MM.1S (cell line): ENCODE results near the gene PHKA2.

Source experiments
- DNase-seq: peaks from one replicate; pipeline ENCODE4 v3.0.0-alpha.2; 2015
- H2AFZ ChIP-seq: fragments of 300-600 bp; sonication (generic); 2 replicates; pipeline ENCODE4 v1.6.0; 2016; ENCODE audit warnings: antibody characterized with exemption, low read length
- H3F3A ChIP-seq: fragments of 300-600 bp; sonication (generic); 2 replicates; pipeline ENCODE4 v1.6.1; 2016; ENCODE audit warnings: mild to moderate bottlenecking, antibody characterized with exemption, low read length, moderate library complexity, mixed read lengths; ENCODE audit not compliant: insufficient read depth
- H3K27ac ChIP-seq: fragments of 300-600 bp; sonication (generic); 2 replicates; pipeline ENCODE4 v1.5.1; 2016; ENCODE audit warnings: mild to moderate bottlenecking, low read length
- H3K27me3 ChIP-seq: fragments of 300-600 bp; sonication (generic); replicated peaks from 2 replicates; pipeline ENCODE4 v1.6.0; 2016; ENCODE audit warnings: low read length; ENCODE audit not compliant: insufficient read depth
- H3K36me3 ChIP-seq: fragments of 300-600 bp; sonication (generic); replicated peaks from 2 replicates; pipeline ENCODE4 v1.6.1; 2016; ENCODE audit warnings: mild to moderate bottlenecking, low read length, mixed read lengths; ENCODE audit not compliant: insufficient read depth
- H3K4me1 ChIP-seq: fragments of 300-600 bp; sonication (generic); 2 replicates; pipeline ENCODE4 v1.6.1; 2016; ENCODE audit warnings: low read length, mixed read lengths
- H3K4me2 ChIP-seq: fragments of 300-600 bp; sonication (generic); 2 replicates; pipeline ENCODE4 v1.6.0; 2016; ENCODE audit warnings: low read depth, low read length
- H3K4me3 ChIP-seq: fragments of 300-600 bp; sonication (generic); 2 replicates; pipeline ENCODE4 v1.5.1; 2016; ENCODE audit warnings: low read length, mixed read lengths
- H3K79me2 ChIP-seq: fragments of 300-600 bp; sonication (generic); 2 replicates; pipeline ENCODE4 v1.6.1; 2016; ENCODE audit warnings: mixed run types, low read length, mixed read lengths
- H3K9ac ChIP-seq: fragments of 300-600 bp; sonication (generic); 2 replicates; pipeline ENCODE4 v1.6.1; 2016; ENCODE audit warnings: low read length, mixed read lengths
- H3K9me2 ChIP-seq: fragments of 300-600 bp; sonication (generic); replicated peaks from 2 replicates; pipeline ENCODE4 v1.6.1; 2016; ENCODE audit warnings: mild to moderate bottlenecking, low read length, mixed read lengths; ENCODE audit not compliant: insufficient read depth
- H3K9me3 ChIP-seq: fragments of 300-600 bp; sonication (generic); replicated peaks from 2 replicates; pipeline ENCODE4 v1.6.1; 2016; ENCODE audit warnings: mild to moderate bottlenecking, low read length, mixed read lengths; ENCODE audit not compliant: insufficient read depth
- H4K20me1 ChIP-seq: fragments of 300-600 bp; sonication (generic); 2 replicates; pipeline ENCODE4 v1.6.1; 2016; ENCODE audit warnings: mild to moderate bottlenecking, low read length, moderate library complexity, mixed read lengths; ENCODE audit not compliant: insufficient read depth
- EZH2 ChIP-seq: fragments of 300-600 bp; sonication (generic); optimal IDR thresholded peaks from 2 replicates; pipeline ENCODE3; 2017; ENCODE audit warnings: low read depth, mild to moderate bottlenecking, antibody characterized with exemption, low read length, mixed read lengths
- EZH2phosphoT487 ChIP-seq: fragments of 300-600 bp; sonication (generic); IDR thresholded peaks from 2 replicates; pipeline ENCODE4 v1.6.1; 2018; ENCODE audit warnings: antibody characterized with exemption, low read length
- TF ChIP-seq, protein P1 (sequence below): fragments of 300-600 bp; sonication (generic); IDR thresholded peaks from 2 replicates; pipeline ENCODE4 v1.5.1; 2016; ENCODE audit warnings: antibody characterized with exemption, low read length, mixed read lengths

The PHKA2 gene

DNA sequence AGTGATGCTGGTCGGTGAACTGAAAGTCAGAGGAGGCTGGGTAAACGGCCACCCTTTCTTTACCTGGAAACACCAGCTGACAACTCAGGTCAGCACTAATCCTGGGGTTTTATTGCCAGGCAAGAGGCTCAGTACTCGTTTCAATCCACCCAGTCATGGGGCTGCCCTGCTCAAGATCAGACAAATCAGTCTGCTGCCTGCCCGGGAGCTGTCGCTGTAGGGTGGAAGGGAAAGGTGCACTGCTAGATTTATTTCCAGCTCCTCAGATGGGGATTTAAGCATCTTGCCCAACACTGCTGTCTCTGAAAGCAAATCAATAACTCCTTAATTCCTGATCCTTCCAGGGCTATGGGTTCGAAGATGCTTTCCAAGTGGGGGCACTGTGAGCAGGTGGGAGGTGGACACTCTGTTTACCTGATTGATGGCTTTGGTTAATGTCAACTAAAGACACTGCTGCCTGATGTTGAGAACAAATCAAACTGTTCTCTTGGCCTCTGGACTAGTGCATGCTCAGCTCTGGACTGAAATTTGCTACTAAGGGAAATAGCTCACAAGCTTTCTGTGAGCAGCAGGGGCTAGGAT is 59.3 kb downstream of the PHKA2 start:
- Histone ChIP-seq H3K36me3 (no peaks in the 10 kb centered on the region), H3F3A (no peaks in the 10 kb centered on the region), H3K4me3 (no peak overlapping the region), H3K27me3 (no peaks in the 10 kb centered on the region), H2AFZ (no peak overlapping the region), H4K20me1 (no peaks in the 10 kb centered on the region), H3K9me3 (no peaks in the 10 kb centered on the region), H3K9me2 (no peaks in the 10 kb centered on the region), H3K79me2 (no peaks in the 10 kb centered on the region), H3K27ac (no peak overlapping the region), H3K9ac (no peak overlapping the region), H3K4me2 (no peak overlapping the region), H3K4me1 (no peaks in the 10 kb centered on the region)
- TF ChIP-seq EZH2 (no peak), EZH2phosphoT487 (no peak)
- TF ChIP-seq, protein P1, sequence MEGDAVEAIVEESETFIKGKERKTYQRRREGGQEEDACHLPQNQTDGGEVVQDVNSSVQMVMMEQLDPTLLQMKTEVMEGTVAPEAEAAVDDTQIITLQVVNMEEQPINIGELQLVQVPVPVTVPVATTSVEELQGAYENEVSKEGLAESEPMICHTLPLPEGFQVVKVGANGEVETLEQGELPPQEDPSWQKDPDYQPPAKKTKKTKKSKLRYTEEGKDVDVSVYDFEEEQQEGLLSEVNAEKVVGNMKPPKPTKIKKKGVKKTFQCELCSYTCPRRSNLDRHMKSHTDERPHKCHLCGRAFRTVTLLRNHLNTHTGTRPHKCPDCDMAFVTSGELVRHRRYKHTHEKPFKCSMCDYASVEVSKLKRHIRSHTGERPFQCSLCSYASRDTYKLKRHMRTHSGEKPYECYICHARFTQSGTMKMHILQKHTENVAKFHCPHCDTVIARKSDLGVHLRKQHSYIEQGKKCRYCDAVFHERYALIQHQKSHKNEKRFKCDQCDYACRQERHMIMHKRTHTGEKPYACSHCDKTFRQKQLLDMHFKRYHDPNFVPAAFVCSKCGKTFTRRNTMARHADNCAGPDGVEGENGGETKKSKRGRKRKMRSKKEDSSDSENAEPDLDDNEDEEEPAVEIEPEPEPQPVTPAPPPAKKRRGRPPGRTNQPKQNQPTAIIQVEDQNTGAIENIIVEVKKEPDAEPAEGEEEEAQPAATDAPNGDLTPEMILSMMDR: no peak
- no peak for DNase-seq

GRCh38 chrX:18920566-18920965 is 63.3 kb downstream of the PHKA2 start:
- H3F3A ChIP-seq: no peaks in the 10 kb centered on the region
- H3K27ac ChIP-seq: no peak overlapping the region
- no peaks in the 10 kb centered on the region for H3K9me2 ChIP-seq
- no peak overlapping the region for H2AFZ ChIP-seq
- no peak overlapping the region for H3K4me3 ChIP-seq
- DNase-seq: no peak
- no peaks in the 10 kb centered on the region for H3K9me3 ChIP-seq
- H3K27me3 ChIP-seq: no peaks in the 10 kb centered on the region
- no peaks in the 10 kb centered on the region for H3K36me3 ChIP-seq
- H3K4me2 ChIP-seq: no peak overlapping the region
- H4K20me1 ChIP-seq: no peaks in the 10 kb centered on the region
- H3K79me2 ChIP-seq: no peaks in the 10 kb centered on the region
- TF ChIP-seq, protein P1: no peak
- TF ChIP-seq EZH2 (no peak), EZH2phosphoT487 (no peak)
- no peak overlapping the region for H3K9ac ChIP-seq
- no peaks in the 10 kb centered on the region for H3K4me1 ChIP-seq

DNA sequence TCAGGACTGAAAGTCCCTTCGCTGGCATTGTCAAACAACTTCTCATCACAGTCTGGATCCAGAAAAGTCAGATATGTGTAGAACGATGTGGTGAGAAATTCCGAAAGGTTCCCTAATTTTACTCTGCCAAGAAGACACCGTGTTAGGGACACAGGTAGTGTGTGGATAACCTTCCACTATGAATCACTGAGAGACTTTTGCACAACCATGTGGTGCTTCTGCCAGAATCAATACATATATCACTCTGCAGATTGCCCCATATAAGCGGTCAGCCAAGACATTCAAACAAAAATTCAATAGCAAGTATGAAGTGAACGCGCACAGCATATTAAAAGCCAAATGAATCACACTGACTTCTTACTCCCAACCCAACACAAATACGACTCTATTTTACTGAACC is 63.8 kb downstream of the PHKA2 start:
- H3K4me1 ChIP-seq: no peaks in the 10 kb centered on the region
- H3F3A ChIP-seq: no peaks in the 10 kb centered on the region
- no peak overlapping the region for H3K4me3 ChIP-seq
- no peaks in the 10 kb centered on the region for H3K79me2 ChIP-seq
- TF ChIP-seq EZH2phosphoT487 (no peak), EZH2 (no peak)
- TF ChIP-seq, protein P1: no peak
- H3K9me3 ChIP-seq: no peaks in the 10 kb centered on the region
- no peaks in the 10 kb centered on the region for H4K20me1 ChIP-seq
- H3K9me2 ChIP-seq: no peaks in the 10 kb centered on the region
- H2AFZ ChIP-seq: no peak overlapping the region
- H3K27ac ChIP-seq: no peak overlapping the region
- H3K27me3 ChIP-seq: no peaks in the 10 kb centered on the region
- H3K9ac ChIP-seq: no peak overlapping the region
- DNase-seq: no peak
- H3K4me2 ChIP-seq: no peak overlapping the region
- H3K36me3 ChIP-seq: no peaks in the 10 kb centered on the region
